ENCODE results near the gene VANGL1. TPM values are rescaled to one million over a fixed set of nuclear protein-coding genes. Genes with fewer than 3 reads are reported as not detected.

VANGL1 gene
- total and polyA plus RNA-seq, 2 of the 8 experiments (the other 6 are each of a cell fraction or from before 2014, with no cell fraction given): 9.4 to 13.4 TPM

DNA sequence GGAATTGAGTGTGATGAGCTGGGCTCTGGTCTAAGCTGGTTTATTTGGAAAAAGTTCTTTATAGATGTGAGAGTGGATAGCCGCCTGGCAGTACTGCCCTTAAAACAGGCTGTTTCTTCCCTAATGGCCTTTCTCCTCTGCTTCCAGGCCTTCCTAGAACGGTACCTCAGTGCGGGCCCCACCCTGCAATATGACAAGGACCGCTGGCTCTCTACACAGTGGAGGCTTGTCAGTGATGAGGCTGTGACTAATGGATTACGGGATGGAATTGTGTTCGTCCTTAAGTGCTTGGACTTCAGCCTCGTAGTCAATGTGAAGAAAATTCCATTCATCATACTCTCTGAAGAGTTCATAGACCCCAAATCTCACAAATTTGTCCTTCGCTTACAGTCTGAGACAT is 49.2 kb downstream of the VANGL1 start (continued):
- no peak for TF ChIP-seq TBP (IDR thresholded peaks at IDR 0.05; ENCODE audit: low read depth, low read length)
- no peak for TF ChIP-seq JUND (IDR thresholded peaks at IDR 0.05; ENCODE audit: low read length)
- no peak for TF ChIP-seq SIN3A (conservative IDR thresholded peaks at IDR 0.05 in 1 of 2, IDR thresholded peaks at IDR 0.05 in 1 of 2; ENCODE audit: low read depth in 1 of 2, low read length in 2 of 2)

Measured in H1 (cell line).